HG03432 (cell line): ENCODE data around the gene TMC3.
"Not testable (repeated sequence)": the region's sequence is repeated elsewhere in the genome, so short reads cannot be mapped to it uniquely, and the experiment has no call there.

Experiments
- ATAC-seq: cut with Tn5 transposase; IDR thresholded peaks from one replicate; pipeline ENCODE4 v1.9.1; 2021; ENCODE audit warnings: mild to moderate bottlenecking, moderate library complexity; ENCODE audit not compliant: unreplicated experiment

The TMC3 gene

GRCh38 chr15:81373775-81374395 is at the start of gene TMC3:
TSS of gene TMC3 (minus strand) at chr15:81374213. CDS start at chr15:81374077, 136 bp downstream.
- ATAC-seq, result no peak

- ATAC-seq, result no peak
These were observed 47.4 kb upstream of the TMC3 start for GRCh38 chr15:81421461-81421860.

GRCh38 chr15:81419332-81419943 is 45.4 kb upstream of the TMC3 start:
- ATAC-seq, result no peak

- no peak for ATAC-seq
These were observed 44.9 kb upstream of the TMC3 start for GRCh38 chr15:81418891-81419290.

GRCh38 chr15:81418444-81418843 is 44.4 kb upstream of the TMC3 start:
- ATAC-seq, result no peak

- ATAC-seq, result not testable (repeated sequence)
These were observed 40.4 kb upstream of the TMC3 start for GRCh38 chr15:81414274-81414968.

GRCh38 chr15:81413851-81414250 is 39.8 kb upstream of the TMC3 start:
- no peak for ATAC-seq

- no peak for ATAC-seq
These were observed 38.1 kb upstream of the TMC3 start for GRCh38 chr15:81411969-81412633.

GRCh38 chr15:81411051-81411450 is 37.0 kb upstream of the TMC3 start:
- no peak for ATAC-seq

GRCh38 chr15:81410318-81410753 is 36.3 kb upstream of the TMC3 start:
- ATAC-seq, result no peak

- no peak for ATAC-seq
These were observed 33.7 kb upstream of the TMC3 start for GRCh38 chr15:81407718-81408117.

GRCh38 chr15:81407176-81407575 is 33.2 kb upstream of the TMC3 start:
- no peak for ATAC-seq

GRCh38 chr15:81400640-81401236 is 26.7 kb upstream of the TMC3 start:
- ATAC-seq, result no peak

- no peak for ATAC-seq
These were observed 25.0 kb upstream of the TMC3 start for GRCh38 chr15:81398910-81399551.

- ATAC-seq, result no peak
These were observed 24.4 kb upstream of the TMC3 start for GRCh38 chr15:81398456-81398855.

- ATAC-seq, result no peak
These were observed 20.6 kb upstream of the TMC3 start for GRCh38 chr15:81394603-81395002.

- ATAC-seq, result no peak
These were observed 17.6 kb upstream of the TMC3 start for GRCh38 chr15:81391657-81392056.

GRCh38 chr15:81388436-81388770 is 14.4 kb upstream of the TMC3 start:
- ATAC-seq, result no peak

- no peak for ATAC-seq
These were observed 13.8 kb upstream of the TMC3 start for GRCh38 chr15:81387621-81388435.

GRCh38 chr15:81386947-81387346 is 12.9 kb upstream of the TMC3 start:
- ATAC-seq, result no peak
